Gastroesophageal sphincter (tissue), 4 donors: ENCODE results near the gene IQSEC1. TPM values are rescaled to one million over a fixed set of nuclear protein-coding genes. Genes with fewer than 3 reads are reported as not detected.
A peak's percentile ranks its signal among the peaks of the same experiment; 100 is the strongest.

Experiments used
- ATAC-seq: fragments of 150-250 bp; one replicate; pipeline ENCODE4 v1.9.1; 2016; ENCODE audit warnings: mild to moderate bottlenecking, moderate library complexity
- H3K27ac ChIP-seq, 4 donors: fragments of 200-600 bp; sonication (generic) in 3 of 4; 1 replicate in 3 of 4; 2 replicates in 1 of 4; pipeline ENCODE4 v1.5.1; 2016 to 2019
- H3K27me3 ChIP-seq: fragments of 200-600 bp; sonication (generic); one replicate; pipeline ENCODE4 v1.5.1; 2019
- H3K36me3 ChIP-seq, 2 donors: fragments of 200-600 bp; sonication (generic); one replicate each; pipeline ENCODE4 v1.5.1; 2019; ENCODE audit warnings: control low read depth in 1 of 2
- H3K4me1 ChIP-seq, 3 donors: fragments of 200-600 bp; sonication (generic); 1 replicate in 2 of 3; 2 replicates in 1 of 3; pipeline ENCODE4 v1.5.1; 2016 to 2019; ENCODE audit warnings: control low read depth in 2 of 3
- H3K4me3 ChIP-seq, 2 donors: fragments of 200-600 bp; sonication (generic); one replicate each; pipeline ENCODE4 v1.5.1; 2019; ENCODE audit warnings: mild to moderate bottlenecking in 1 of 2, moderate library complexity in 1 of 2
- H3K9me3 ChIP-seq, 3 donors: fragments of 200-600 bp; sonication (generic); one replicate each; pipeline ENCODE4 v1.5.1; 2017 to 2019; ENCODE audit warnings: control low read depth in 2 of 3
- EP300 ChIP-seq: sonication (generic); formaldehyde crosslinking; IDR thresholded peaks from one replicate; pipeline ENCODE4 v1.6.1; 2017; ENCODE audit warnings: antibody characterized with exemption, mild to moderate bottlenecking
- POLR2A ChIP-seq, 2 donors: fragments of 450-650 bp; IDR thresholded peaks; one replicate each; pipeline ENCODE4 v1.6.1; 2017; ENCODE audit warnings: antibody characterized with exemption in 2 of 2, mild to moderate bottlenecking in 2 of 2, moderate library complexity in 1 of 2
- POLR2AphosphoS5 ChIP-seq: sonication (generic); formaldehyde crosslinking; IDR thresholded peaks from one replicate; pipeline ENCODE4 v1.6.1; 2017; ENCODE audit warnings: antibody characterized with exemption
- WGBS, 2 donors: methylation state at CpG; one replicate each; pipeline ENCODE4 v1.1.5; 2018; ENCODE audit warnings: low coverage in 1 of 2; 5-methylcytosine and 5-hydroxymethylcytosine counted together
- total RNA-seq, 4 donors: library from RNA; depleted of rRNA; stranded (reverse); fragments of >200 nt; gene quantifications; one replicate each; pipeline ENCODE4 v1.1.0, GENCODE V29; 2016
- TF ChIP-seq, protein P1 (sequence below), 4 experiments: fragments of 200-600 bp in 2 of 4; fragments of 450-650 bp in 2 of 4; sonication (generic) in 1 of 4; IDR thresholded peaks; one replicate each; pipeline ENCODE4 v1.5.1; 2017 to 2019; ENCODE audit warnings: antibody characterized with exemption in 4 of 4, mild to moderate bottlenecking in 2 of 4, moderate library complexity in 2 of 4

Gene IQSEC1
- total RNA-seq, 4 donors from 2014 or later: 49.5 to 104 (median 61.7) TPM

DNA sequence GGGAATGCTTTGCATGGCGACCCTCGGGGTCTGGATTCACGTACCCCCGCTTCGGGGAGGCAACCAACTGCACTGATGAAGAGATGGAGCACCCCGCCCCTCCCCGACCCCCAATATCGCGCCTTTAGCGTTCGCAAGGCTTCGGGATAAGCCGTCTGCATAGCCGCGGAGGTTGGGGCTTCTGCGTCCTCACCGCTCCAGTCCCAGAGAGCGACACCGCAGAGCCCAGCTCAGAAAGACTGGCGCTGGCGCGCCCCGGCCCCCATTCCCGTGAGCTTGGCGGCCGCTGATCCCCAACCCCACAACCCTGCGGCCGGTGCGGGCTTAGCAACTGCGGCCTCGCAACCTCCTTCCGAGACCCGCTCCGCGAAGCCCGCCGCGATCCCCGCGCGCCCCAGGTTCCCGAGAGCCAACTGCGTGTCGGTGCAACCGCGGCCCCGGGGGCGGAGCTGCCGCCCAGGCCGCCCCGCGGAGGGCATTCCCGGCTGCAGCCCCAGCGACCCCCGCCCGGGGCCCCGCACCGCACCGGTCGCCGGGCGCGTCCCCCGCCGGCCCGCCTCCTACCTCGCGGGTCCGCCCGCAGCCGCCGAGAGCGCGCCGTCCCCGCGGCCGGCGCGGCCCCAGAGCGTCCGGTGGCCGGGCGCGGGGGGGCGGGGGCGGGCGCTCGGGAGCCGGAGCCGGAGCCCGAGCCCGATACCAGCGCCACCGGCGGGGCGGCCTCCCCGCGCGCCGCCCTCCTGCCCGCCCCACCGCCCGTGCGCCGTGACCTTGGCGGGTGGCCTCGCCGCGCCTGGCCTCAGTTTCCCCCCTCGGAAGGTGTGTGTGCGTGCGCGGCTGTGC, 79.5 kb downstream of the IQSEC1 start:
- Histone ChIP-seq H3K36me3 (no peaks in the 10 kb centered on the region), H3K4me1 (peaks cover 0 to 60% (median 17%) of the 10 kb centered on the region in 3 donors), H3K4me3 (peak overlapping the region; percentile 68 to 88), H3K27me3 (no peaks in the 10 kb centered on the region), H3K27ac (peak overlapping the region; percentile 65 to 95 (median 92)), H3K9me3 (no peaks in the 10 kb centered on the region)
- no CpG with 5 or more reads among the region's 114 CpGs for WGBS, 2 donors
- peak; percentile 60 for ATAC-seq
- TF ChIP-seq, protein P1, sequence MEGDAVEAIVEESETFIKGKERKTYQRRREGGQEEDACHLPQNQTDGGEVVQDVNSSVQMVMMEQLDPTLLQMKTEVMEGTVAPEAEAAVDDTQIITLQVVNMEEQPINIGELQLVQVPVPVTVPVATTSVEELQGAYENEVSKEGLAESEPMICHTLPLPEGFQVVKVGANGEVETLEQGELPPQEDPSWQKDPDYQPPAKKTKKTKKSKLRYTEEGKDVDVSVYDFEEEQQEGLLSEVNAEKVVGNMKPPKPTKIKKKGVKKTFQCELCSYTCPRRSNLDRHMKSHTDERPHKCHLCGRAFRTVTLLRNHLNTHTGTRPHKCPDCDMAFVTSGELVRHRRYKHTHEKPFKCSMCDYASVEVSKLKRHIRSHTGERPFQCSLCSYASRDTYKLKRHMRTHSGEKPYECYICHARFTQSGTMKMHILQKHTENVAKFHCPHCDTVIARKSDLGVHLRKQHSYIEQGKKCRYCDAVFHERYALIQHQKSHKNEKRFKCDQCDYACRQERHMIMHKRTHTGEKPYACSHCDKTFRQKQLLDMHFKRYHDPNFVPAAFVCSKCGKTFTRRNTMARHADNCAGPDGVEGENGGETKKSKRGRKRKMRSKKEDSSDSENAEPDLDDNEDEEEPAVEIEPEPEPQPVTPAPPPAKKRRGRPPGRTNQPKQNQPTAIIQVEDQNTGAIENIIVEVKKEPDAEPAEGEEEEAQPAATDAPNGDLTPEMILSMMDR (IDR thresholded peaks at IDR 0.05): no peak
- TF ChIP-seq EP300: no peak
- no peak for TF ChIP-seq POLR2A (IDR thresholded peaks at IDR 0.05)
- no peak for TF ChIP-seq POLR2AphosphoS5

DNA sequence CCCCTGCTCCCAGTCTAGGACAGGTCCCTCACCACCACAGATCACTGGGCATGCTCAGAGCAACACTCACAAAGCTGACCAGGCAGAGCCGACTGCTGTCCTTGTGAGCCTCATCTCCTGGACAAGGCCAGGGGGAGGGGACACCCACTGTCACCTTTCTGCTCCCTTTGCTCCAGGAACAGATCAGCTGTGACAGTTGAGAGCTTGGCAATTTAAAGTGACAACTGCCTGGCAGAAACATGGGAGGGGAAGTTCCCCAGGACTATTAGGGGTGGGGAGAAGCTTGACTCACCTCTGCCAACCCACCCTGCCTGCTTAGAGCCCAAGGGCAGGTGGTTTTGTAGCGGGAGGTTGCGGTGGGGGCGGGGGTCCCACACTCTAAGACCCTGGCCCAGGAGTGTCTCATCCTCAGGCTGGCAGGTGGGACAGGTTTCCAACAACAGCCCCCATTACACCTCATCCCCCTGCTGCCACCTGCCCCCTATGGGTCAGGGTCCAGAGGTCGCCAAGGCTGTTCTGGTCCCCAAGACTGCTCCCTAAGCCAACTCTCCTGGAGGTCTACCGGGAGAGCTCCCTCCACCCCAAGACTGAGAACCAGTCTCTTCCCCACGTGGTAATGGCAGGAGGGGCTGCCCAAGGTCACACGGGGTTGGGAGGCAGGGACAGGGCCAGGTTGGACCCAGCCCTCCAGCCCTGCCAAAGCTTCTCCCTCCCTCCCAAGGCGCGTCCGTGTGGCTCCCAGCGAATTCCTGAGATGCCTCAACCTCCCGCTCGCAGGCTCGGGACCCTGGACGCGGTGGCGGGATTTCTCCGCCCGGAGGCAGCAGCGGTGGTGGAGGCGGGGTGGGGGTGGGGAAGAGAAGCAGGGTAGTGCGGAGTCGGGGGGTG, 80.4 kb downstream of the IQSEC1 start:
- H3K36me3 ChIP-seq: no peaks in the 10 kb centered on the region
- H3K27me3 ChIP-seq: no peaks in the 10 kb centered on the region
- H3K4me1 ChIP-seq: peaks cover 0 to 60% (median 17%) of the 10 kb centered on the region in 3 donors
- no peaks in the 10 kb centered on the region for H3K9me3 ChIP-seq
- H3K27ac ChIP-seq: peak overlapping the region; percentile 44 to 95 (median 92)
- H3K4me3 ChIP-seq: peak overlapping the region; percentile 68 to 88
- peak; percentile 8 for ATAC-seq
- WGBS, 2 donors: no CpG with 5 or more reads among the region's 24 CpGs
- no peak for TF ChIP-seq POLR2AphosphoS5
- TF ChIP-seq POLR2A (IDR thresholded peaks at IDR 0.05): no peak
- TF ChIP-seq, protein P1 (IDR thresholded peaks at IDR 0.05): no peak
- no peak for TF ChIP-seq EP300

DNA sequence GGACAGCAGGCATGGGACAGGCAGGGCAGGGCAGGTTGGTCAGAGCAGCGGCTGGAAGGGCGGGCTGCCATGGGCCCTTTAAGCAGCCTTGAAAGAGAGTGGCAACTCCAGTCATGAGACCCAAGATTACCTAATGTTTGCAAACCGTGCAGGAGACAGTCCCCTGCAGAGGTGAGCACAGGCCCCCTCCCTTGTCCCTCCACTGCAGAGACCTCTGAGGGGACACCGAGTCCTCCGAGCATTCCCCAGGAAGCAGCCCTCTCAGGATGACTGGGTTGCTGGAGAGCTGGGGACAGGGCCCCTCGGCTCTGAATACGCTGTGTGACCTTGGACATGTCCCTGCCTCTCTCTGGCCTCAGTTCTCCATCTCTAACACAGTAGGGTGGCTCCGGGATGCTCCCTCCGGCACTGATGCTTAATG, 81.4 kb downstream of the IQSEC1 start:
- no peaks in the 10 kb centered on the region for H3K9me3 ChIP-seq
- TF ChIP-seq POLR2A (IDR thresholded peaks at IDR 0.05): no peak
- TF ChIP-seq, protein P1 (IDR thresholded peaks at IDR 0.05): no peak
- no peak for TF ChIP-seq EP300
- no peak for TF ChIP-seq POLR2AphosphoS5
- H3K4me3 ChIP-seq: no peak overlapping the region
- peaks cover 0 to 59% (median 17%) of the 10 kb centered on the region in 3 donors for H3K4me1 ChIP-seq
- H3K27me3 ChIP-seq: no peaks in the 10 kb centered on the region
- H3K36me3 ChIP-seq: no peaks in the 10 kb centered on the region
- WGBS, 2 donors: no CpG with 5 or more reads among the region's 9 CpGs
- peak overlapping the region in 3 of 4 donors; percentile 58 to 95 (median 91) for H3K27ac ChIP-seq
- no peak for ATAC-seq

DNA sequence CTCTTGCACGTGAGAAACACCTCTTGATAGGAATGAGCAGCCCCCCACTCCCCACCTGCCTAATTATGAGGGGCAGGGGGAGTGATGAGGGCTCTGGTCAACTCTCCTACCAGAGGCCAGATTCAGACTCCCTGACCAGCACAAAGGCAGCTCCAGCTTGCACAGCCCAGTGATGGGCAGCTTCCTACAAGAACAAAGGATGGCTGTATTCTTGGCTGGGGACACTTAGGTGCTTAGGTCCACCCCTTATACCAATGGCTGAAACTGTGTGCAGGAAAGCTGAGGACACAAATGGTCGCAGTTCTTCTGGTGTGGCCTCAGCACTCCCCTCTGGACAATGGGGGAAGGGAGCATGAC, 81.8 kb downstream of the IQSEC1 start:
- ATAC-seq: no peak
- Histone ChIP-seq H3K4me3 (no peak overlapping the region), H3K27ac (peak overlapping the region in 2 of 4 donors; percentile 58 to 95), H3K9me3 (no peaks in the 10 kb centered on the region), H3K4me1 (peaks cover 0 to 55% (median 17%) of the 10 kb centered on the region in 3 donors), H3K36me3 (no peaks in the 10 kb centered on the region), H3K27me3 (no peaks in the 10 kb centered on the region)
- WGBS, 2 donors: no CpG with 5 or more reads among the region's 2 CpGs
- TF ChIP-seq EP300 (no peak), POLR2A (IDR thresholded peaks at IDR 0.05) (no peak), POLR2AphosphoS5 (no peak)
- TF ChIP-seq, protein P1 (IDR thresholded peaks at IDR 0.05): no peak
